ENCODE data around the gene TNIK.

Gene TNIK

GRCh38 chr3:171380711-171381425 lies 79.3 kb downstream of the TNIK start:
- no peak for DNase-seq (ENCODE audit: insufficient read length)
- TF ChIP-seq POLR2AphosphoS5 (IDR thresholded peaks at IDR 0.05; ENCODE audit: low read depth, low read length): no peak
- no peak for TF ChIP-seq POLR2A (IDR thresholded peaks at IDR 0.05; ENCODE audit: low read depth, low read length)
- TF ChIP-seq TAF1 (IDR thresholded peaks at IDR 0.05; ENCODE audit: borderline replicate concordance, low read depth, low read length): no peak
- FAIRE-seq: no peak

- DNase-seq (ENCODE audit: insufficient read length): no peak
- no peak for TF ChIP-seq POLR2AphosphoS5 (IDR thresholded peaks at IDR 0.05; ENCODE audit: low read depth, low read length)
- TF ChIP-seq POLR2A (IDR thresholded peaks at IDR 0.05; ENCODE audit: low read depth, low read length): no peak
- no peak for TF ChIP-seq TAF1 (IDR thresholded peaks at IDR 0.05; ENCODE audit: borderline replicate concordance, low read depth, low read length)
- no peak for FAIRE-seq
Measured at GRCh38 chr3:171379961-171380483, 80.2 kb downstream of the TNIK start.

- FAIRE-seq (no peak), DNase-seq (ENCODE audit: insufficient read length) (no peak)
- TF ChIP-seq TAF1 (IDR thresholded peaks at IDR 0.05; ENCODE audit: borderline replicate concordance, low read depth, low read length) (no peak), POLR2AphosphoS5 (IDR thresholded peaks at IDR 0.05; ENCODE audit: low read depth, low read length) (no peak), POLR2A (IDR thresholded peaks at IDR 0.05; ENCODE audit: low read depth, low read length) (no peak)
Measured at GRCh38 chr3:171379281-171379680, 80.9 kb downstream of the TNIK start.

GRCh38 chr3:171378586-171378985 lies 81.6 kb downstream of the TNIK start:
- DNase-seq (ENCODE audit: insufficient read length) (no peak), FAIRE-seq (no peak)
- TF ChIP-seq TAF1 (IDR thresholded peaks at IDR 0.05; ENCODE audit: borderline replicate concordance, low read depth, low read length) (no peak), POLR2A (IDR thresholded peaks at IDR 0.05; ENCODE audit: low read depth, low read length) (no peak), POLR2AphosphoS5 (IDR thresholded peaks at IDR 0.05; ENCODE audit: low read depth, low read length) (no peak)

- no peak for FAIRE-seq
- TF ChIP-seq POLR2A (IDR thresholded peaks at IDR 0.05; ENCODE audit: low read depth, low read length) (no peak), TAF1 (IDR thresholded peaks at IDR 0.05; ENCODE audit: borderline replicate concordance, low read depth, low read length) (no peak), POLR2AphosphoS5 (IDR thresholded peaks at IDR 0.05; ENCODE audit: low read depth, low read length) (no peak)
- no peak for DNase-seq (ENCODE audit: insufficient read length)
Measured at GRCh38 chr3:171377859-171378258, 82.3 kb downstream of the TNIK start.

- no peak for TF ChIP-seq POLR2A (IDR thresholded peaks at IDR 0.05; ENCODE audit: low read depth, low read length)
- TF ChIP-seq POLR2AphosphoS5 (IDR thresholded peaks at IDR 0.05; ENCODE audit: low read depth, low read length): no peak
- TF ChIP-seq TAF1 (IDR thresholded peaks at IDR 0.05; ENCODE audit: borderline replicate concordance, low read depth, low read length): no peak
- FAIRE-seq (no peak), DNase-seq (ENCODE audit: insufficient read length) (no peak)
Measured at GRCh38 chr3:171376596-171376947, 83.6 kb downstream of the TNIK start.

GRCh38 chr3:171375666-171376595 lies 84.3 kb downstream of the TNIK start:
- no peak for FAIRE-seq
- TF ChIP-seq TAF1 (IDR thresholded peaks at IDR 0.05; ENCODE audit: borderline replicate concordance, low read depth, low read length) (no peak), POLR2AphosphoS5 (IDR thresholded peaks at IDR 0.05; ENCODE audit: low read depth, low read length) (no peak), POLR2A (IDR thresholded peaks at IDR 0.05; ENCODE audit: low read depth, low read length) (no peak)
- DNase-seq (ENCODE audit: insufficient read length): no peak

GRCh38 chr3:171374661-171375285 lies 85.4 kb downstream of the TNIK start:
- TF ChIP-seq POLR2AphosphoS5 (IDR thresholded peaks at IDR 0.05; ENCODE audit: low read depth, low read length) (no peak), TAF1 (IDR thresholded peaks at IDR 0.05; ENCODE audit: borderline replicate concordance, low read depth, low read length) (no peak), POLR2A (IDR thresholded peaks at IDR 0.05; ENCODE audit: low read depth, low read length) (no peak)
- DNase-seq (ENCODE audit: insufficient read length) (no peak), FAIRE-seq (no peak)

GRCh38 chr3:171374260-171374659 lies 85.9 kb downstream of the TNIK start:
- no peak for FAIRE-seq
- DNase-seq (ENCODE audit: insufficient read length): no peak
- TF ChIP-seq POLR2A (IDR thresholded peaks at IDR 0.05; ENCODE audit: low read depth, low read length) (no peak), TAF1 (IDR thresholded peaks at IDR 0.05; ENCODE audit: borderline replicate concordance, low read depth, low read length) (no peak), POLR2AphosphoS5 (IDR thresholded peaks at IDR 0.05; ENCODE audit: low read depth, low read length) (no peak)

- no peak for FAIRE-seq
- TF ChIP-seq TAF1 (IDR thresholded peaks at IDR 0.05; ENCODE audit: borderline replicate concordance, low read depth, low read length) (no peak), POLR2AphosphoS5 (IDR thresholded peaks at IDR 0.05; ENCODE audit: low read depth, low read length) (no peak), POLR2A (IDR thresholded peaks at IDR 0.05; ENCODE audit: low read depth, low read length) (no peak)
Measured at GRCh38 chr3:171373711-171374110, 86.5 kb downstream of the TNIK start.

GRCh38 chr3:171372694-171373093 lies 87.5 kb downstream of the TNIK start:
- FAIRE-seq: no peak
- TF ChIP-seq POLR2A (IDR thresholded peaks at IDR 0.05; ENCODE audit: low read depth, low read length) (no peak), POLR2AphosphoS5 (IDR thresholded peaks at IDR 0.05; ENCODE audit: low read depth, low read length) (no peak), TAF1 (IDR thresholded peaks at IDR 0.05; ENCODE audit: borderline replicate concordance, low read depth, low read length) (no peak)
- no peak for DNase-seq (ENCODE audit: insufficient read length)

More at GRCh38 chr3:171373711-171374110, 86.5 kb downstream of the TNIK start:
- DNase-seq (ENCODE audit: insufficient read length): no peak

All from GM12892 (cell line).